HAP-1 (cell line): ENCODE measurements around the gene FGF22.
"Not testable (repeated sequence)": the region's sequence is repeated elsewhere in the genome, so short reads cannot be mapped to it uniquely, and the experiment has no call there.

Source experiments
- DNase-seq, 2 experiments: peaks; one replicate each; pipeline ENCODE4 v3.0.0-alpha.2; 2016 to 2020; ENCODE audit warnings: low spot score in 2 of 2
- H3K27me3 ChIP-seq: fragments of 250-450 bp; sonication (Bioruptor Pico); 2 replicates; pipeline ENCODE4 v1.5.1; 2020; ENCODE audit warnings: low read depth, mild to moderate bottlenecking, moderate library complexity
- H3K36me3 ChIP-seq: fragments of 250-450 bp; sonication (Bioruptor Pico); replicated peaks from 2 replicates; pipeline ENCODE4 v1.5.1; 2020; ENCODE audit warnings: mild to moderate bottlenecking
- H3K4me1 ChIP-seq: fragments of 250-450 bp; sonication (Bioruptor Pico); 2 replicates; pipeline ENCODE4 v1.5.1; 2020; ENCODE audit warnings: mild to moderate bottlenecking
- H3K4me3 ChIP-seq: fragments of 250-450 bp; sonication (Bioruptor Pico); 2 replicates; pipeline ENCODE4 v1.5.1; 2020; ENCODE audit warnings: mild to moderate bottlenecking, moderate library complexity
- H3K9me3 ChIP-seq: fragments of 250-450 bp; sonication (Bioruptor Pico); 2 replicates; pipeline ENCODE4 v1.5.1; 2020; ENCODE audit warnings: mild to moderate bottlenecking, moderate library complexity
- in situ Hi-C: fragments of 300-500 bp; cut with MboI; formaldehyde crosslinking; loops from 3 replicates; pipeline ENCODE4 v1.14.3; 2020; ENCODE audit warnings: low sequenced_read_pairs, inconsistent platforms, mixed read lengths

Gene FGF22

DNA sequence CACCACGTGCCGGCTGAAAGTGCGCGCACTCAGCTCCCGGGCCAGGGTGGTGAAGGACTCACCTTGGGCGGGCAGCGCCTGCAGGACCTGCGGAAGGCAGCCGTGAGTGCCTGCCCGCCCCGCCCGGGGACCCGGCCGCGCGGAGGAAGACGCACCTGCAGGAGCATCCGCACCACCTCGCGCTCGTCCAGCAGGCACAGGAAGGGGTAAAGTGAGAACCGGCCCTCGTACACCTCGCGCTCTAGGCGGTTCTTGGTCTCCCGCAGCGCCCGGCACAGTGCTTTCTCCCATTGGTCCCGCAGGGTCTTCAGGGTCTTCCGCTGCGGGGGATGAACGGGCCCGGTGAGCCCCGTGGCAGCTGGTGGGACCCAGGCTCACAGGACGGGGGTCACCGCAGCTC lies 17.0 kb upstream of the FGF22 start:
- H3K9me3 ChIP-seq, result no peaks in the 10 kb centered on the region
- H3K36me3 ChIP-seq, result peaks cover 61% of the 10 kb centered on the region
- in situ Hi-C loops, result no loop called here
- H3K27me3 ChIP-seq, result no peaks in the 10 kb centered on the region
- H3K4me1 ChIP-seq, result no peaks in the 10 kb centered on the region
- DNase-seq, result no peak
- no peak overlapping the region for H3K4me3 ChIP-seq

DNA sequence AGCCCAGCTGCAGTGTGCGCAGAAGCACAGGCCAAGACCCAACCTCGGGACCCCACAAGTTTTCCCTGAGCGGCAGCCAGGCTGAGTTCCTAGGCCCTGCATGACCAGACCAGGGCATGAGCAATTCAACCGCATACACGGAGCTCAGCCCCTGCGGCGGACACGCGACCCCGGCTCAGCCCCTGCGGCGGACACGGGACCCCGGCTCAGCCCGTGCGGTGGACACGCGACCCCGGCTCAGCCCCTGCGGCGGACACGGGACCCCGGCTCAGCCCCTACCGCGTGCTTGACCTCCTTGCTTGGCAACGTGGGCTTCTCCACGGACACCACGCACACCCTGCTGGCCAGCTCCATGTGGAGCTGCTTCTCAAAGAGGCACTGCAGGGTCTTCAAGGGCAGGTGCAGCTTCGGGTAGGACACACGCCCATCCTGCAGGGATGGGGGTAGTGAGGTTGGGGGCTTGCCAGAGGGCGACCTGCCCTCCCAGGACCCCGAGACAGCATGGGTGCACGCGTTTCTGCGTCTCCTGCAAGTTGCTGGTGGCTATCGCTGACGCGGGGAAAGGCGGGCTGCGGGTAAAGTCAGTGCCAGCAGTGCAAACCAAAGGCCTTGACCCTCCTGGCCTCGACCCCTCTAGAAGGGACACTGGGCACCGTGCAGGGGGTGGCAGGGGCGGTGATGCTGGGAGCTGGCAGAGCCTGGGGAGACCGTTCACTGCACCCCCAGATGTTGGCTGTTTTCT lies 16.3 kb upstream of the FGF22 start:
- no peaks in the 10 kb centered on the region for H3K4me1 ChIP-seq
- peaks cover 62% of the 10 kb centered on the region for H3K36me3 ChIP-seq
- in situ Hi-C loops, result no loop called here
- H3K27me3 ChIP-seq, result no peaks in the 10 kb centered on the region
- no peaks in the 10 kb centered on the region for H3K9me3 ChIP-seq
- no peak for DNase-seq
- no peak overlapping the region for H3K4me3 ChIP-seq

DNA sequence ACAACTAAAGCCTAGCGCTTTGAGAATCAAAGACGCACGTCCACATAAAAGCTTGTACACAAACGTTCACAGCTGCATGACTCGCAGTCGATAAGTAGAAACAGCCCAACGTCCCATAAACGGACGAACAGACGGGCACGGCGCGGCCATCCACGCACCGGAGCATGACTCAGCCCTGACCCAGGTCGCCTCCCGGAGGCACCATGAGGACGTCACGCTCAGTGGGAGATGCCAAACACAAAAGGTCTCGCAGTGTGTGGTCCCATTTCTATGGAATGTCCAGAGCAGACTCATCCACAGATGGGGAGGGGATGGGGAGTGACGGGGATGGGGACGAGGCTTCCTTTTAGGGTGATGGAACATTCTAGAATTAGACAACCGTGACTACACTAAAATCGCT lies 15.7 kb upstream of the FGF22 start:
- H3K27me3 ChIP-seq, result no peaks in the 10 kb centered on the region
- no peaks in the 10 kb centered on the region for H3K4me1 ChIP-seq
- H3K36me3 ChIP-seq, result peaks cover 61% of the 10 kb centered on the region
- no peak overlapping the region for H3K4me3 ChIP-seq
- no peak for DNase-seq
- in situ Hi-C loops, result no loop called here
- no peaks in the 10 kb centered on the region for H3K9me3 ChIP-seq

DNA sequence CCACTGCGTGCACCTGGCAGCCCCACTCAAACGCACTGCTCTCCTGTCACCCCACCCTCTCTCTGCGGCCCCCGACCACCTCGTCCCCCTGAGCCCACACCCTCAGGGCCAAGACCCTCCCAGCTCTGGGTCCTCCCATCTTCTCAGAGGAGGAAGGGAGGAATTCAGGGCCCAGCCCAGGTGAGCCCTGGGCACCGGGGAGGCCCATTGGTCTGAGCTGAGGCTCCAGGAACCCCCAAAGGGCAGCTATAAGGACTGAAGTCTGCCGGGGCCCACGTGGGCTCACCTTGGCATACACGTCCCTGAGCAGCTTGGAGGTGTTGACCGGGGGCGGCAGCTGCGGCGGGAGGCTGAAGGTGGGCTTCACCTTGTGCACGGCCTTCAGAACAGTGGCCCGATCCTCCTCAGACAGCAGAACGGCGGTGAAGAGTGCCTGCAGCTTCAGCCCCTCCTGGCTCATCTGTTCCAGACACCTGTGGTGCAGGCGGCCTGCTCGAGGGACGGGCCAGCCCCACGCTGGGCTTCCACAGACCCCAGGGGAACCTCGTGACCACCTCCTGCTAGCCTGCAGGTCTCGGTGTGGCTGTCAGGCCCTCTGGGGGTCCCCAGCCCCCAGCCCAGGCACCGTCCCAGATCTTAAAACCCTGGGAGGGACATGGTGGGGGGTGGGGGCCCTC lies 15.1 kb upstream of the FGF22 start:
- in situ Hi-C loops, result no loop called here

DNA sequence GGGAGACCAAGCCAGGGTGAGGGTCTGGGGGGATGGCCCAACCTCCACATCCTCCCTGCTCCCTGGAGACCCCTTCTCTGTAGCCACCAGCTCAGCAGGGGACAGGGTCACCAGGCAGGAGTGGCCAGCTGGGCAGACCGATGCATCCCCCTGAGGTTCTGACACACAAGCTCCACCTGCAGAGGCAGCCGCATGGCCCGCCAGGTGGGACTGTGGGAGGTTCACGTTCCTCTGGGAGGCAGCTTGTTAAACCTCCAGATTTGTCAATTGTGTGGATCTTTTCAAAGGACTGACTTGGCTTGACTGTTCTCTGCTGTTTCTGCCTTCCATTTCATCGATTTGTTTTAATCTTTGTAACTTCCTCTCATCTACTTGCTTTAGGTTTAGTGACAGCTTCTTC lies 14.4 kb upstream of the FGF22 start:
- Histone ChIP-seq H3K9me3 (no peaks in the 10 kb centered on the region), H3K4me3 (no peak overlapping the region), H3K27me3 (no peaks in the 10 kb centered on the region), H3K36me3 (peaks cover 57% of the 10 kb centered on the region), H3K4me1 (no peaks in the 10 kb centered on the region)
- in situ Hi-C loops, result no loop called here
- DNase-seq, result no peak

More for the DNA sequence above, 15.1 kb upstream of the FGF22 start:
- peaks cover 60% of the 10 kb centered on the region for H3K36me3 ChIP-seq
- no peak overlapping the region for H3K4me3 ChIP-seq
- H3K27me3 ChIP-seq, result no peaks in the 10 kb centered on the region
- no peaks in the 10 kb centered on the region for H3K4me1 ChIP-seq
- DNase-seq, result no peak
- no peaks in the 10 kb centered on the region for H3K9me3 ChIP-seq

DNA sequence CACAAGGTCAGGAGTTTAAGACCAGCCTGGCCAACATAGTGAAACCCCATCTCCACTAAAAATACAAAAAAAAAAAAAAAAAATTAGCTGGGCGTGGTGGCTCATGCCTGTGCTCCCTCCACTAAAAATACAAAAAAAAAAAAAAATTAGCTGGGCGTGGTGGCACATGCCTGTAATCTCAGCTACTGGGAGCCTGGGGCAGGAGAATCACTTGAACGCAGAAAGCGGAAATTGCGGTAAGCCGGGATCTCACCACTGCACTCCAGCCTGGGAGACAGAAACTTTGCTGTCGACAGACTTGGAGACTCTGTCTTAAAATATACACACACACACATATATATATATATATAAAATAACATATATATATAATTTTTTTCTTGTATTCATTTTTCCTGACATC lies 13.1 kb upstream of the FGF22 start:
- DNase-seq, H3K9me3 ChIP-seq, in situ Hi-C loops, H3K4me3 ChIP-seq, H3K27me3 ChIP-seq, H3K4me1 ChIP-seq: not testable (repeated sequence)
- H3K36me3 ChIP-seq, result peaks cover 67% of the 10 kb centered on the region

DNA sequence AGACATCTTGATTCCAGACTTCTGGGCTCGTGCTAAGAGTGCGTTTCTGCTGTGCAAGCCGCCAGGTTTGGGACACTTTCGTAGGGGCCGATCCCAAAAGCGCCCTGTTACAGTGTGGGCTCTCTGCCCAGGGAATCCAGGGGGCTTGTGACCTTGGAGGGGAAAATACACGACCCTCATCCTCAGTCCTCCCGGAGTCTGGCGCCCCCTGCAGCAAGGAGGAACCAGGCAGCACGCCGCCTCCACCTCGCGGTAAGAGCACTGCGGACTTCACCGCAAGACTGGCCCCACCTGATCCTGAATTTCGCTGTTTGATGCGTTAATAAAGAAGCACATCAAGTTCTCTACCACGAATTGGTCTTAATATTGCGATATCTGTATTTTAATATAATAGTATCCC lies 11.5 kb upstream of the FGF22 start:
- in situ Hi-C loops, result no loop called here

DNA sequence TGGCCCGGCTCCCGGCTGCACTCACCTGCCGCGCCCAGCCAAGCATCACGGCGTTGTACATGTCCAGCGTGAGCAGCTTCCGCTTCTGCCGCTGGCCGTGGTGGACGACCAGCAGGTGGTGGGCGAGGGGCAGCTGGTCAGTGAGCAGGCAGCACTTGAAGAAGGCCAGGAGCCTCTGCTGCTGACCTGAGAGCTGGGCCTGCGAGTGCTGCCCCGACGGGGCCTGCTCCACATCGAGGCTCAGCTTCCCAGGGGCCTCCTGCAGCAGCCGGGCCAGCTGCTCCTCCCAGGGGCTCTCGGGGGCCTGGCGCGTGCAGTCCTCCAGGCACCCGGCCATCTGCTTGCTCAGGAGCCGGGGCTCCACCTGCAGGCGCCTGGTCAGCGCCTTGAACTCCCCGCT lies 10.2 kb upstream of the FGF22 start:
- H3K9me3 ChIP-seq, H3K4me3 ChIP-seq, H3K27me3 ChIP-seq, H3K4me1 ChIP-seq, DNase-seq, in situ Hi-C loops: not testable (repeated sequence)
- peaks cover 51% of the 10 kb centered on the region for H3K36me3 ChIP-seq

More for the DNA sequence above, 11.5 kb upstream of the FGF22 start:
- Histone ChIP-seq H3K4me1 (no peaks in the 10 kb centered on the region; the same call in 1 of the 2 replicates), H3K27me3 (no peaks in the 10 kb centered on the region), H3K9me3 (no peaks in the 10 kb centered on the region), H3K4me3 (no peak overlapping the region), H3K36me3 (peaks cover 57% of the 10 kb centered on the region)
- no peak for DNase-seq

DNA sequence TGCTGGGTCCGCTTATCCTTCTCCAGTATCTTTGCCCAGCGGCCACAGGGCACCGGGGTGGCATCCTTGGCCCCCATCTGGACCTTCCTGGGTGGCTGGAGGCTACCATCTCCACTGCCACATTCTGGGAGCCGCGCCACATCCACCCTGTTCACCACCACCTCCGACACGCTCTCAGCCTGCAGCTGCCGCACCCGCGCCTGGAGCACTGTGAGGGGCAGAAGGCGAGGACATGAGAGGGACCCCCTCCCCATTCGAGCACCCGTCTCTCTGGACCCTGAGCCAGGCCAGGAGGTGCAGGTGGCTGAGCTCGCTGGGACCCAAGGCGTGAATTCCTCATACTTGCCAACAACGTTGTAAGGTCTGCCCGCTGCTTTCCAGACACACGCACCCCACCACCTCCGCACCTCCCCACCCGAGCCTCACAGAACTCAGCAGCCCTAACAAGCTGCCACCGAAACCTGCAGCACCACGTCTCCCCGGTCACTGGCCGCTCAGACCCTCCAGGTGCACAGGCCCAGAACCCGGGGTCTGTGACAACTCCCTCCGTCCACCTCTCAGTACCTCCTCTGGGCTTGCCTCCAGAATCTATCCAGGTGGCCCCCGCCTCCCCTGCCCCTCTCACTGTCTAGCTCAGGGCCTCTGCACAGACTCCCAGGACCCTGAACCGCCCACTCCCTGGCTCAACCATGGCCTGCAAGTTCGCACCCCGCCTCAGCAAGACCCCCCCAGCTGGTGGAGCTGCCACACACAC lies 9.5 kb upstream of the FGF22 start:
- in situ Hi-C loops, result no loop called here
- Histone ChIP-seq H3K27me3 (no peaks in the 10 kb centered on the region), H3K36me3 (peaks cover 45% of the 10 kb centered on the region), H3K4me1 (peaks cover 6% of the 10 kb centered on the region), H3K9me3 (no peaks in the 10 kb centered on the region), H3K4me3 (no peak overlapping the region)
- DNase-seq, result no peak

DNA sequence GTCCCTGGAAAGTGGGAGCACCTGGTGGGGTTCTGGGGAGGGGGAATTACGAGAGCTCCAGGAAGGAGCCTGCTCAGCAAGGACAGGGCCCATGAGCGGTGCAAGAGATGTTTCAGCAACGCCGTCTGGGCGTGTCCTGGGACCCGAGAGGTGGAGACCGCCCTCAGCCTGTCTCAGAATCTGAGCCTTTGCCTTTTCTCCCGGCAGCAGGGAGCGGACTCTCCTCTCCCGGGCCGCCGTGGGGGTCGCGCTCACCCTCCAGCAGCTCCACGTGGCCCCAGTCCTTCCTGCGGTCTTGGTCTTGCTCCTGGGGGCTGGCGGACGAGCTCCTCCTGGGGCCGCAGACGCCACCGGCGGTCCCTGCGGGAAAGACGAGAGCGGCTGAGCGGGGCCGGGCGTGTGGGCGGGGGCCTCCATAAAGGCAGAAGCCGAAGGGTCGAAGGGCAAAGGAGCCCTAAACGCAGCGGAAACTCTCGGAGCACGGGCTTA lies 7.1 kb upstream of the FGF22 start:
- peak; percentile 62 to 81 for DNase-seq
- Histone ChIP-seq H3K4me3 (peak overlapping the region; percentile 83), H3K36me3 (peaks cover 38% of the 10 kb centered on the region), H3K27me3 (no peaks in the 10 kb centered on the region), H3K4me1 (peaks cover 6% of the 10 kb centered on the region), H3K9me3 (no peaks in the 10 kb centered on the region)
- in situ Hi-C loops, result no loop called here

DNA sequence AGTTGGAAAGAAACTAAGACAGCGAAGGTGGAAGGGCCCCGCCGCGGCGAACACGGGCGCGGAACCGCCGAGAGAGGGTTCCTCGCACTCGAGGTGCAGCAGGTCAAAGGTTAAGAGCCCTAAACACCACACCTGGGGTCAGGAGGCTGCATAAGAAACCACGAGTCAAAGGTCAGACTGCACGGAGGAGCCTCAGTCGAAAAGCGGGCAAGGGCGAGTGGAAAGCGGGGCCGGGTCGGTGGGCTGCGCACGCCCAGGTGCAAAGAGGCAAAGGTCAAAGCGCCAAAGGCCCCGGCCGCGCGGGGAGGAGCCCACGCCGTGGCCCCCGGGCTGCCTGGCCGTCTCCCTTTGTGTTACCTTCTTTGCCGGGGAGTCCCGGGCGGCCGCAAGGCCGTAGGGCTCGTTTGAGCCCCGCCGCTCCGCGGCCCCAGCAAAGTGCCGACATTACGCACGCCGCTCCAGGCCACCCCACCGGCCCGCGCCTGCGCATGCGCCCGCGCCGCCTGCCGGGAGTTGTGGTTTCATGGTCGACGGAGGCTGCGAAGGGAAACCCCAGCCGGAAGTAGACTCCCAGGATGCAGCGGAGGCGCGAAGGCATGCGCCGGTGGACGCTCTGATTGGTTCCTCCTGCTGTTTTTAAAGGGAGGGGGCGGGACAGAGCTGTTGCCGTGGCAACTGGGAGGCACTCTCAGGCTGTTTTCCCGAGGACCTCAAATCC lies 6.5 kb upstream of the FGF22 start, which contains the start of gene POLRMT:
POLRMT (minus strand) TSS at position 470 of the 718 bp plus-strand sequence; CDS start at position 445, 25 bp downstream.
- Histone ChIP-seq H3K36me3 (peaks cover 34% of the 10 kb centered on the region), H3K9me3 (no peaks in the 10 kb centered on the region), H3K4me3 (peak within 1 kb of the TSS; percentile 83), H3K27me3 (no peaks in the 10 kb centered on the region), H3K4me1 (peaks cover 6% of the 10 kb centered on the region)
- peak; percentile 99 for DNase-seq
- in situ Hi-C loops, result no loop called here

DNA sequence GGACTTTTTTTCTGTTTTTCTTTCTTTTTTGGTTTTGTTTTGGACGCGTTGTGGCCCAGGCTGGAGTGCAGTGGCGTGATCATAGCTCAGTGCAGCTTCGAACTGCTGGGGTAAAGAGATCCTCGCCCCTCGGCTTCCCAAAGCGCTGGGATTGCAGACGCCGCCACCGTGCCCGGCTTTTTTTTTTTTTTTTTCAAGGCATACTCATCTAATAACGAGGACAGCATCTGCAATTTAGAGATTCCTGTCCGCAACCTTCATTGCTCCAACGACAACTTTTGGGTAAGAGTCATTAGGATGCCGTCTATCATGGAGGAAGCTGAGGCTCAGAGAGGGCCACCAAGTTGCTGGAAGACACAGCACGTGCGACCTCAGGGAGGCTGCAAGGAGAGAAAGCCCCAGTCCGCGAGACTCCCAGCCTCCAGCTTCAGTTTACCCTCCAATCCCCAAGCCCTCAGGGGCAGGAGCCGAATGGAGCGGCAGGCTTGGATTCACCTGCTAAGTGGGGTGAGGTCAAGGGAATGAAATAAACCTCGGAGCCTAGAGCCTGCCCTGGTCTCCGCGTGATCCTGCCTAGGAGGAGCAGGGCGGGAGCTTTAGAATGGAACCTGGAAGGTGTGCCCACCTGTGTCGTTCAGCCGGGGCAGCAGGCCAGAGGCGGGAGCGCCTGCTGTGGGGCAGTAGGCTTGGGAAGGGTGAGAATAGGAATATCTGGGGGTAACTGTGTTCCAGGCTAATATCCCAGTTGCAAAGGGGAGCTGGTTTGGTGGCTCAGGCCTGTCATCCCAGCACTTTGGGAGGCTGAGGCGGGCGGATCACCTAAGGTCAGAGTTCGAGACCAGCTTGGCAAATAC lies 5.7 kb upstream of the FGF22 start:
- in situ Hi-C loops, result no loop called here
- Histone ChIP-seq H3K4me3 (peak overlapping the region; percentile 83), H3K4me1 (peaks cover 6% of the 10 kb centered on the region), H3K9me3 (no peaks in the 10 kb centered on the region), H3K36me3 (peaks cover 27% of the 10 kb centered on the region), H3K27me3 (no peaks in the 10 kb centered on the region)
- DNase-seq, result no peak
